Measurements from ENCODE around the gene SMAD3.

GRCh38 chr15:67167091-67167490, 101.7 kb downstream of the SMAD3 start:
- no peak for TF ChIP-seq CTCF (IDR thresholded peaks at IDR 0.05; ENCODE audit: insufficient read depth, low read length)
- TF ChIP-seq, protein P1, sequence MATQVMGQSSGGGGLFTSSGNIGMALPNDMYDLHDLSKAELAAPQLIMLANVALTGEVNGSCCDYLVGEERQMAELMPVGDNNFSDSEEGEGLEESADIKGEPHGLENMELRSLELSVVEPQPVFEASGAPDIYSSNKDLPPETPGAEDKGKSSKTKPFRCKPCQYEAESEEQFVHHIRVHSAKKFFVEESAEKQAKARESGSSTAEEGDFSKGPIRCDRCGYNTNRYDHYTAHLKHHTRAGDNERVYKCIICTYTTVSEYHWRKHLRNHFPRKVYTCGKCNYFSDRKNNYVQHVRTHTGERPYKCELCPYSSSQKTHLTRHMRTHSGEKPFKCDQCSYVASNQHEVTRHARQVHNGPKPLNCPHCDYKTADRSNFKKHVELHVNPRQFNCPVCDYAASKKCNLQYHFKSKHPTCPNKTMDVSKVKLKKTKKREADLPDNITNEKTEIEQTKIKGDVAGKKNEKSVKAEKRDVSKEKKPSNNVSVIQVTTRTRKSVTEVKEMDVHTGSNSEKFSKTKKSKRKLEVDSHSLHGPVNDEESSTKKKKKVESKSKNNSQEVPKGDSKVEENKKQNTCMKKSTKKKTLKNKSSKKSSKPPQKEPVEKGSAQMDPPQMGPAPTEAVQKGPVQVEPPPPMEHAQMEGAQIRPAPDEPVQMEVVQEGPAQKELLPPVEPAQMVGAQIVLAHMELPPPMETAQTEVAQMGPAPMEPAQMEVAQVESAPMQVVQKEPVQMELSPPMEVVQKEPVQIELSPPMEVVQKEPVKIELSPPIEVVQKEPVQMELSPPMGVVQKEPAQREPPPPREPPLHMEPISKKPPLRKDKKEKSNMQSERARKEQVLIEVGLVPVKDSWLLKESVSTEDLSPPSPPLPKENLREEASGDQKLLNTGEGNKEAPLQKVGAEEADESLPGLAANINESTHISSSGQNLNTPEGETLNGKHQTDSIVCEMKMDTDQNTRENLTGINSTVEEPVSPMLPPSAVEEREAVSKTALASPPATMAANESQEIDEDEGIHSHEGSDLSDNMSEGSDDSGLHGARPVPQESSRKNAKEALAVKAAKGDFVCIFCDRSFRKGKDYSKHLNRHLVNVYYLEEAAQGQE (IDR thresholded peaks at IDR 0.05; ENCODE audit: insufficient replicate concordance, low read depth), result no peak
